HL-60 (cell line): ENCODE measurements around the gene RAG1.
"Not testable (repeated sequence)": the region's sequence is repeated elsewhere in the genome, so short reads cannot be mapped to it uniquely, and the experiment has no call there.

Source experiments
- DNase-seq, 2 experiments: peaks; one replicate each; pipeline ENCODE4 v3.0.0-alpha.2; 2010 to 2020; ENCODE audit warnings: low read depth in 1 of 2, low spot score in 1 of 2
- H3K27ac ChIP-seq: fragments of 250-450 bp; sonication (Bioruptor Pico); replicated peaks from 2 replicates; pipeline ENCODE4 v1.5.1; 2020; ENCODE audit warnings: mild to moderate bottlenecking, moderate library complexity
- H3K27me3 ChIP-seq: fragments of 250-450 bp; sonication (Bioruptor Pico); 2 replicates; pipeline ENCODE4 v1.5.1; 2021; ENCODE audit warnings: mild to moderate bottlenecking, moderate library complexity; ENCODE audit not compliant: insufficient read depth, poor library complexity, severe bottlenecking
- H3K4me3 ChIP-seq: replicated peaks from 2 replicates; pipeline ENCODE4 v1.5.1; 2011; ENCODE audit warnings: mild to moderate bottlenecking, control low read depth, low read length; ENCODE audit not compliant: insufficient read depth
- CTCF ChIP-seq: IDR thresholded peaks from one replicate; pipeline ENCODE4 v1.5.1; 2011; ENCODE audit warnings: low read length, control low read depth, inconsistent platforms; ENCODE audit not compliant: insufficient read depth
- GABPA ChIP-seq: IDR thresholded peaks from 2 replicates; pipeline ENCODE4 v1.6.1; 2012; ENCODE audit warnings: low read depth
- POLR2AphosphoS5 ChIP-seq: IDR thresholded peaks from 2 replicates; pipeline ENCODE4 v1.6.1; 2012; ENCODE audit warnings: low read depth
- REST ChIP-seq: IDR thresholded peaks from 2 replicates; pipeline ENCODE4 v1.6.1; 2012; ENCODE audit warnings: low read depth; ENCODE audit not compliant: insufficient replicate concordance
- SPI1 ChIP-seq: IDR thresholded peaks from 2 replicates; pipeline ENCODE4 v1.6.1; 2012; ENCODE audit warnings: low read depth, mild to moderate bottlenecking, borderline replicate concordance

The RAG1 gene

GRCh38 chr11:36534276-36534840 lies 33.4 kb upstream of the RAG1 start:
- Histone ChIP-seq H3K27ac (no peak overlapping the region), H3K4me3 (no peak overlapping the region), H3K27me3 (no peaks in the 10 kb centered on the region)
- DNase-seq, result peak in 1 of 2 experiments; percentile 18
- no peak for TF ChIP-seq POLR2AphosphoS5

- TF ChIP-seq CTCF (peak; percentile 37), POLR2AphosphoS5 (no peak), SPI1 (no peak), REST (no peak), GABPA (no peak)
- H3K27ac ChIP-seq, result no peak overlapping the region
- no peak overlapping the region for H3K4me3 ChIP-seq
- peak; percentile 14 to 61 for DNase-seq
- H3K27me3 ChIP-seq, result no peaks in the 10 kb centered on the region
These were observed 26.8 kb upstream of the RAG1 start for GRCh38 chr11:36540998-36541397.

GRCh38 chr11:36550385-36551115 lies 17.3 kb upstream of the RAG1 start:
- H3K27me3 ChIP-seq, result no peaks in the 10 kb centered on the region
- H3K27ac ChIP-seq, result no peak overlapping the region
- no peak for TF ChIP-seq POLR2AphosphoS5
- no peak for TF ChIP-seq SPI1
- TF ChIP-seq REST, result no peak
- TF ChIP-seq CTCF, result no peak
- no peak for TF ChIP-seq GABPA
- H3K4me3 ChIP-seq, result no peak overlapping the region
- no peak for DNase-seq

- H3K27ac ChIP-seq, H3K27me3 ChIP-seq, H3K4me3 ChIP-seq, DNase-seq: not testable (repeated sequence)
These were observed 10.4 kb upstream of the RAG1 start for GRCh38 chr11:36557390-36557789.

- H3K27me3 ChIP-seq, result no peaks in the 10 kb centered on the region
- DNase-seq, result no peak
- TF ChIP-seq REST, result no peak
- no peak for TF ChIP-seq POLR2AphosphoS5
- no peak for TF ChIP-seq GABPA
- no peak for TF ChIP-seq SPI1
- no peak overlapping the region for H3K4me3 ChIP-seq
- H3K27ac ChIP-seq, result no peak overlapping the region
These were observed 9.8 kb upstream of the RAG1 start for GRCh38 chr11:36557991-36558390.
